Measurements from ENCODE around the gene SORCS2. TPM values are rescaled to one million over a fixed set of nuclear protein-coding genes. Genes with fewer than 3 reads are reported as not detected.

The SORCS2 gene
- total and polyA plus RNA-seq, 2 of the 8 experiments (the other 6 are each of a cell fraction or from before 2014, with no cell fraction given), result 0.36 to 1.8 TPM

- TF ChIP-seq SIX5 (IDR thresholded peaks at IDR 0.05; ENCODE audit: low read depth, low read length) (no peak), TAF7 (optimal IDR thresholded peaks at IDR 0.05; ENCODE audit: borderline replicate concordance, low read depth, low read length) (no peak), TAF1 (IDR thresholded peaks at IDR 0.05; ENCODE audit: low read depth, low read length) (no peak), SAP30 (IDR thresholded peaks at IDR 0.05; ENCODE audit: insufficient read depth, insufficient replicate concordance, low read length) (no peak), MAFK (IDR thresholded peaks at IDR 0.05; ENCODE audit: low read depth, low read length) (no peak)
Measured at GRCh38 chr4:7411491-7411890, 219.2 kb downstream of the SORCS2 start (continued).
